ENCODE results near the gene LORICRIN.

LORICRIN gene

DNA sequence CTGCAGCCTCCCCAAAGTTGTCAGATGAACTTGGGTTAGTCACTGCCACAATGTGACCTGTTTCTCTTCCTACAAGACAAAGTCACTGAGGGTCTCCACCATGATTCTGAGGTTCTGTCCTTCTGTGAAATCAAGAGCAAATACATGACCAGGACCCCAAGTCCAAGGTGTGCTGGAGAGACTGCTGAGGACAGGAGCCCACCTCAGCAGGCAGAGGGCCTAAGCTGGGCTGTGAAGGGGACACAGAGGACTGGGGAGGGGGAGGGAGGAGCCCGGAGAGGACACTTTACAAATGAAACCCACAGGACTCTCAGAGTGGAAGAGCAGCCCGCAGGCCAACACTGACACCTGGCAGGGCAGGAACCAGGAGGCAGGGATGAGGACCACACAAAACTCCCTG, 50.0 kb downstream of the LORICRIN start:
- ChIA-PET POLR2A (no interaction called here), CTCF (no interaction called here)
- TF ChIP-seq BHLHE40 (IDR thresholded peaks at IDR 0.05; ENCODE audit: borderline replicate concordance) (no peak), LEF1 (IDR thresholded peaks at IDR 0.05; ENCODE audit: borderline replicate concordance) (no peak), FOXM1 (IDR thresholded peaks at IDR 0.05; ENCODE audit: borderline replicate concordance) (no peak), ELF4 (IDR thresholded peaks at IDR 0.05) (no peak), NFRKB (IDR thresholded peaks at IDR 0.05) (no peak), FOXK2 (IDR thresholded peaks at IDR 0.05) (no peak), HDGF (IDR thresholded peaks at IDR 0.05; ENCODE audit: borderline replicate concordance) (no peak), ARNT (IDR thresholded peaks at IDR 0.05) (no peak), SP1 (IDR thresholded peaks at IDR 0.05) (no peak), FOXA1 (IDR thresholded peaks at IDR 0.05) (no peak), CTBP1 (IDR thresholded peaks at IDR 0.05; ENCODE audit: borderline replicate concordance) (no peak), L3MBTL2 (conservative IDR thresholded peaks at IDR 0.05) (no peak), SUZ12 (IDR thresholded peaks at IDR 0.05) (no peak), ZNF384 (IDR thresholded peaks at IDR 0.05) (no peak), TARDBP (IDR thresholded peaks at IDR 0.05) (no peak)
- TF ChIP-seq, protein P1, sequence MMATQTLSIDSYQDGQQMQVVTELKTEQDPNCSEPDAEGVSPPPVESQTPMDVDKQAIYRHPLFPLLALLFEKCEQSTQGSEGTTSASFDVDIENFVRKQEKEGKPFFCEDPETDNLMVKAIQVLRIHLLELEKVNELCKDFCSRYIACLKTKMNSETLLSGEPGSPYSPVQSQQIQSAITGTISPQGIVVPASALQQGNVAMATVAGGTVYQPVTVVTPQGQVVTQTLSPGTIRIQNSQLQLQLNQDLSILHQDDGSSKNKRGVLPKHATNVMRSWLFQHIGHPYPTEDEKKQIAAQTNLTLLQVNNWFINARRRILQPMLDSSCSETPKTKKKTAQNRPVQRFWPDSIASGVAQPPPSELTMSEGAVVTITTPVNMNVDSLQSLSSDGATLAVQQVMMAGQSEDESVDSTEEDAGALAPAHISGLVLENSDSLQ (IDR thresholded peaks at IDR 0.05), result no peak
- DNase-seq (ENCODE audit: extremely low spot score), result no peak

GRCh38 chr1:153310526-153310925, 51.0 kb downstream of the LORICRIN start:
- ChIA-PET CTCF (interaction anchor here (2.5 kb wide), 1 partner anchor 22 kb away, joined by 6 read pairs; no protein-coding TSS in a partner anchor), POLR2A (no interaction called here)
- no peak for TF ChIP-seq HDGF (IDR thresholded peaks at IDR 0.05; ENCODE audit: borderline replicate concordance)
- DNase-seq (ENCODE audit: extremely low spot score), result no peak
